ENCODE measurements around the gene SLC35F1. TPM values are rescaled to one million over a fixed set of nuclear protein-coding genes. Genes with fewer than 3 reads are reported as not detected.

The SLC35F1 gene
- total RNA-seq, 2 experiments from 2014 or later, result 0.09 TPM

DNA sequence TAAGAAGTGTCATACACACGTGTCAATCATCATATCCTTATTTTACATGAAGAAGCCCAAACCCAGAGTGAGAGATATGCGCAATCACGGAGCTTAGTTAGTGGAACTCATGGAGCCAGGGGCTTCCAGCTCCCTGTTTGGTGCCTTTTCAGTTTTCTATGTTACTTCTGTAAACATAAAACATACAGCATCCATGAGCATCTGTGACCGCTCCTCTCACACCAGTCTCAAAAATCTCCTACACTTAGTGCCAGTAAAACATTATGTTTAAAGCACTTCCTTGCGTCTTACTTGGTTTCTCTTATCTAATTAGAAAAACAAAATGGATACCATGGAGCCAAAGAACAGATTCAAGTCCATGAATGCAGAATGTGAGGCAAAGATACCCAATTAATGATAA lies 240.4 kb downstream of the SLC35F1 start:
- Mint-ChIP-seq H3K27ac (no peak overlapping the region), H3K27me3 (peaks cover 18% of the 10 kb centered on the region), H3K9me3 (no peaks in the 10 kb centered on the region), H3K4me3 (no peak overlapping the region), H3K36me3 (ENCODE audit: low read depth) (no peaks in the 10 kb centered on the region), H3K4me1 (ENCODE audit: low read depth) (no peaks in the 10 kb centered on the region)
- intact Hi-C loops (cut with micrococcal nuclease), result no loop called here
- no peak for ATAC-seq
- TF ChIP-seq, protein P1, sequence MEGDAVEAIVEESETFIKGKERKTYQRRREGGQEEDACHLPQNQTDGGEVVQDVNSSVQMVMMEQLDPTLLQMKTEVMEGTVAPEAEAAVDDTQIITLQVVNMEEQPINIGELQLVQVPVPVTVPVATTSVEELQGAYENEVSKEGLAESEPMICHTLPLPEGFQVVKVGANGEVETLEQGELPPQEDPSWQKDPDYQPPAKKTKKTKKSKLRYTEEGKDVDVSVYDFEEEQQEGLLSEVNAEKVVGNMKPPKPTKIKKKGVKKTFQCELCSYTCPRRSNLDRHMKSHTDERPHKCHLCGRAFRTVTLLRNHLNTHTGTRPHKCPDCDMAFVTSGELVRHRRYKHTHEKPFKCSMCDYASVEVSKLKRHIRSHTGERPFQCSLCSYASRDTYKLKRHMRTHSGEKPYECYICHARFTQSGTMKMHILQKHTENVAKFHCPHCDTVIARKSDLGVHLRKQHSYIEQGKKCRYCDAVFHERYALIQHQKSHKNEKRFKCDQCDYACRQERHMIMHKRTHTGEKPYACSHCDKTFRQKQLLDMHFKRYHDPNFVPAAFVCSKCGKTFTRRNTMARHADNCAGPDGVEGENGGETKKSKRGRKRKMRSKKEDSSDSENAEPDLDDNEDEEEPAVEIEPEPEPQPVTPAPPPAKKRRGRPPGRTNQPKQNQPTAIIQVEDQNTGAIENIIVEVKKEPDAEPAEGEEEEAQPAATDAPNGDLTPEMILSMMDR (IDR thresholded peaks at IDR 0.05), result no peak
- ChIA-PET POLR2A (no interaction called here), CTCF (interaction anchor here (0.6 kb wide), 1 partner anchor 19 kb away, joined by 3 read pairs; no protein-coding TSS in a partner anchor)
- DNase-seq, result no peak

DNA sequence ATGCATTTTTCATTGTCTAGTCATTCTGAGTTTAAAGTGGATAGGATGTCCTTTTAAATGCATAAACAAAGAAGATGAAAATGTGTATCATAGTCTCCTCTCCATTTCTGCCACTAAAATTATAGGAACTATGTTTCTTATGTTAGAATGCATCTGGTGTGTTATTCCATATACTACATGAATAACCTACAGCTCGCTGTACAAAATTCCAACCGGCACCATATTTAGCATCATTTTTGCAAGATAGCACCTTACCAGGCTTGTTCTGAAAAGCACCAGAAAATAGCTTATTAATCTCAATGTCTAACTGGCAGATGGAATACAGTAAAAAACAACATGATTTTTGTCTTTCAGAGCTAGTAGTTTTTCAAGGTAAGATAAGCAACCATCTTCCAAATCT lies 241.5 kb downstream of the SLC35F1 start:
- TF ChIP-seq, protein P1 (IDR thresholded peaks at IDR 0.05), result no peak
- Mint-ChIP-seq H3K4me1 (ENCODE audit: low read depth) (no peaks in the 10 kb centered on the region), H3K9me3 (no peaks in the 10 kb centered on the region), H3K4me3 (no peak overlapping the region), H3K36me3 (ENCODE audit: low read depth) (no peaks in the 10 kb centered on the region), H3K27me3 (peaks cover 17% of the 10 kb centered on the region), H3K27ac (no peak overlapping the region)
- ChIA-PET POLR2A (interaction anchor here (0.8 kb wide), 1 partner anchor 1369 kb away, joined by 3 read pairs; no protein-coding TSS in a partner anchor), CTCF (no interaction called here)
- ATAC-seq (no peak), DNase-seq (no peak)
- intact Hi-C loops (cut with micrococcal nuclease), result no loop called here

DNA sequence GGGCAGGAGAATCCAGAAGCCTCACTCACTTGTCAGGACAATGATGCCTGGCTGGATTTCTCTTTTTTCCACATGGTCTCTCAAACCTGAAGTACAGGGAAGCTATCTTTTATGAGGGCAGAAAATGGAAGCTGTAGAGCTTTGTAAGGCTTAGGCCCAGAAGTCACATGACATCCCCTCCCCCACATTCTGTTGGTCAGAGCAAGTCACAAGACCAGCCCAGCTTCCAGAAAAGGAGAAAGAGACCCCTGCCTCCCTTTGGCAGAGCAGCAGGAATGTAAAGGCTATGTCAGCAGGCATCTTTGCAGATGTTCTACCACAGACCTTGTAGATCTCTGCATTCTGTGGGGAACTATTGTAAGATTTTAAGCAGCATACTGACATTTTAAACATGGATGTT lies 245.5 kb downstream of the SLC35F1 start:
- Mint-ChIP-seq H3K36me3 (ENCODE audit: low read depth) (no peaks in the 10 kb centered on the region), H3K9me3 (no peaks in the 10 kb centered on the region), H3K27ac (no peak overlapping the region), H3K27me3 (peaks cover 8% of the 10 kb centered on the region), H3K4me3 (no peak overlapping the region), H3K4me1 (ENCODE audit: low read depth) (no peaks in the 10 kb centered on the region)
- ChIA-PET CTCF (no interaction called here), POLR2A (no interaction called here)
- DNase-seq (no peak), ATAC-seq (no peak)
- intact Hi-C loops (cut with micrococcal nuclease), result no loop called here
- TF ChIP-seq, protein P1 (IDR thresholded peaks at IDR 0.05), result no peak

DNA sequence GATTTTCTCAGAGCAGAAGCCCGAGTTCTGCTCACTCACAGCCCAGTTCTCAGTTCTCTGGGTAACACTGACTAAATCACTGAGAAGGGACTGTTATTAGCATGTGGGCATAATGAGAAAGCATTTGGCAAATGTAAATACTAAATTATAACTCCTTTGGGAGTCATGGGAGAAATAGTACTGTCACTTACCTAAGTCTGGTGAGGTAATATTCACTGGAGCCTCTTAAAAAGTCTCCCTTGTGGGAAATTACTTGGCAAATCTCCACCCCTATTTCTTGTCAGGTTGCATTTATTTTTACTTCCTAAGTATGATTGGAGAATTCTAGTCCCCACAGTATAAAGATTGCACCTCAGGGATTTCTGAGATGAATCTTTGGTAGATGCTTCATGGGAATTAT lies 254.3 kb downstream of the SLC35F1 start:
- Mint-ChIP-seq H3K27ac (no peak overlapping the region), H3K27me3 (peaks cover 8% of the 10 kb centered on the region), H3K4me3 (no peak overlapping the region), H3K9me3 (no peaks in the 10 kb centered on the region), H3K4me1 (ENCODE audit: low read depth) (no peaks in the 10 kb centered on the region), H3K36me3 (ENCODE audit: low read depth) (no peaks in the 10 kb centered on the region)
- DNase-seq (no peak), ATAC-seq (no peak)
- ChIA-PET CTCF (no interaction called here), POLR2A (no interaction called here)
- TF ChIP-seq, protein P1 (IDR thresholded peaks at IDR 0.05), result no peak
- intact Hi-C loops (cut with micrococcal nuclease), result no loop called here

DNA sequence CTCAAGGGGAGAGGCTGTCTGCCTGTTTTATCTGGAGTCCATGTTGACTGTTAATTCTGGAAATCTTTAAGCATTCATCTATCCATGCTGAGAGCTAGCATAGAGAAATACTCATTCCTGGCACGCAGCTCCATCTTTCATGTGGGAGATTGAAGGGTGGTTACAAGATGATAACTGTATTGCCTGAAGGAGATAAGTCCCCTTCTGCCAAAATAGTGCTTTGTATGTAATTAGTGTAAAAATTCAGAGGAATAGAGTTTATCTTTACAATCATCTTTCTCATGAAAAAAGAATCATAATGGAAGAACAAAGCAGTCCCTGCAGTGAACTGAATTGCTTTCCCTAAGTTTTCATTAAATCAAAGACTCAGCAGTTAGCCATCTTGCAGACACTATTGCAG lies 256.5 kb downstream of the SLC35F1 start:
- intact Hi-C loops (cut with micrococcal nuclease), result no loop called here
- H3K27ac Mint-ChIP-seq, result no peak overlapping the region
- TF ChIP-seq, protein P1 (IDR thresholded peaks at IDR 0.05), result no peak
- H3K36me3 Mint-ChIP-seq (ENCODE audit: low read depth), result no peaks in the 10 kb centered on the region
- no peaks in the 10 kb centered on the region for H3K4me1 Mint-ChIP-seq (ENCODE audit: low read depth)
- ATAC-seq, result no peak
- H3K27me3 Mint-ChIP-seq, result peaks cover 8% of the 10 kb centered on the region
- POLR2A ChIA-PET, result no interaction called here
- H3K4me3 Mint-ChIP-seq, result no peak overlapping the region
- no peak for DNase-seq
- CTCF ChIA-PET, result no interaction called here
- H3K9me3 Mint-ChIP-seq, result no peaks in the 10 kb centered on the region

Data from activated CD8-positive, alpha-beta T cell treated with anti-CD3 and anti-CD28 coated beads for 36 hours (primary cell).